Mesenteric fat pad (tissue), 1 donor: ENCODE data around the gene RADX. TPM values are rescaled to one million over a fixed set of nuclear protein-coding genes. Genes with fewer than 3 reads are reported as not detected.
"Not testable (repeated sequence)": the region's sequence is repeated elsewhere in the genome, so short reads cannot be mapped to it uniquely, and the experiment has no call there.

Experiments
- DNase-seq: peaks from one replicate; pipeline ENCODE4 v3.0.0-alpha.2; 2020; ENCODE audit warnings: low spot score
- long read RNA-seq: library from polyadenylated mRNA; unstranded; transcript quantifications from one replicate; pipeline ENCODE4 v2.0.0, GENCODE V29; 2020
- total RNA-seq: library from RNA; stranded (reverse); fragmentation: NEBNext Ultra II Directional; extraction: Animal tissue kit (Norgen Biotek cat#: 25700); gene quantifications from one replicate; pipeline ENCODE4 v1.2.1, GENCODE V29; 2021
- donor health status: DM: yes; HTN: yes; CAD: no.

RADX gene, protein sequence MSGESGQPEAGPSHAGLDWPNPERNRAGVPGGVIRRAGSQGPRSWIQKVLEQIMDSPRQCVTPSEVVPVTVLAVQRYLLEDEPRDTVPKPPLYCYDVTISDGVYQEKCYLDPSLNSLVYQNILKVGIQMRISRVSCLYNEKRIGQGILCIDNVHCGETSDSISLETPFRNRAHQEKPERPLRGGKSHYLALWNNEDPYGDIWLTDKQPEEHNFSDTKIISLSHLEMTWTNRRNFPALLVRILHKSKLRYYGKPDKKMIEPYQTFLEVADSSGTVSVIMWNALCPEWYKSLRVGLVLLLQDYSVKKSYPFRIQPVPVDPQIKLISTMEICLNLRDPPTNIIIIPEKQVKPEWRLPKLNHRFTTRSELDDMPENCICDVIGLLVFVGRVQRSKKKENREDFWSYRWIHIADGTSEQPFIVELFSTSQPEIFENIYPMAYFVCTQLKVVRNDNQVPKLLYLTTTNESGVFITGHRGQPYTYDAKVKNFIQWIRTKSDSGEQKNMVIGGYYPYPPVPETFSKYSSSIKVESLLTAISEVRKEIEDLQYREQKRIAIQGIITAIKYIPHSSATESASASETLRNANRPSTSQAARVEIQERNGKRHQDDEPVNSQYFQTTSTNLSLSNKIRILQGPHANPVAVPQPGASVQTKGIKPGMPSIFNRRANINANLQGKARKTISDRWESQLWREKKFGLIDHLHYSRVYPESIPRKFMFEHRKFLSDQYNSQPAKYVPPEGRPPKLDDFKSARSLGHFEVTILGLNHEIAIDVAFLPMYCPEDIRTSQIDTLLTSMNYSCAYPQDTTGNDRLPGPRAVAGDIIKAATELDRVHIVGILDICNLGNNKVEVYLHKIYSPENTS
- 0.42 TPM for total RNA-seq
- long read RNA-seq = 0 reads

DNA sequence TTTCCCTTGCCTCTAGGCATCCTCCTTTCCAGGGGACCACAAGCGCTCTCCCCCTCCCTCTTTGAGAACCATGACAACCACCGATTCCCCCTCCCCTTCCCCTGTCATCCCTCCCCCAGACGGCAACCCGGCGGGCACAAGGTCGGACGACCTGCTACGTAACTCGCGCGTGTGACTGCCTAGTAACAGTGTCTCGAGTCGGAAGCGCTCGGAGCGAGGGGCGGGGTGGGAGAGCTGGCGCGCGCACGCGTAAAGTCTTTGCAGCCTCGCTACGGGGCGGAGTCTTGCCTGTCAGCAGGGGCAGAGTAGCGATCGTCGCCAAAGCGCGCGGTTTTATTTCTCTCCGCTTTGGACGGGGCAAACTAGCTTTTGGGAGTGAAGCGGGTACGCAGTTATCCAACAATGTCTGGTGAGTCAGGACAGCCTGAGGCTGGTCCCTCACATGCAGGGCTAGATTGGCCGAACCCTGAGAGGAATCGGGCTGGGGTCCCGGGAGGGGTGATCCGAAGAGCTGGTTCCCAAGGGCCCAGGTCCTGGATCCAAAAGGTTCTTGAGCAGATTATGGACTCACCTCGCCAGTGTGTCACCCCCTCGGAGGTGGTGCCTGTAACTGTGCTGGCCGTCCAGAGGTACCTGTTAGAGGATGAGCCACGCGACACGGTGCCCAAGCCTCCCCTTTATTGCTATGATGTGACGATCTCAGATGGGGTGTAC, at the start of gene RADX:
Gene RADX, plus strand, starts transcription at position 300 of the 714 bp plus-strand sequence. Its CDS starts 103 bp downstream, at position 403.
- DNase-seq = peak; percentile 91

GRCh38 chrX:106564986-106565385, 46.8 kb upstream of the RADX start:
- DNase-seq = no peak

DNA sequence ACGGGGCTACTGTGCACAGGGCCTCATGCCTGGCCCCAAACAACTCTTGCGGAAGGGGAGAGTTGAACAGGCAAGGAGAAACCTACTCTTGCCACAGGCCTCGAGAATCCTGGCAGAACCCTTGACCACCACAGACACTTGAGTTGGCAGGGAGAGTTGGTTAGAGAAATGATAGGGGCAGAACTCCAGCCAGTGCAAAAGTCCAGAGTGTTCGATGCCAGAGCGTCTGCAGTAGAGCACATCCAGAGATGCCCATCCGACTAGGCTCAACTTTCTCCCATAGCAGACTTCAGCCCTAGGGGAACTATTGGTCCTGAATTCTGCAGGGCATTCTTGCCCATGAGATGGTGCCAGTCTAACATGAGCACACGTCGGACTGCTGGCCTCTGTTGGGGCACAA, 45.4 kb upstream of the RADX start:
- no peak for DNase-seq

DNA sequence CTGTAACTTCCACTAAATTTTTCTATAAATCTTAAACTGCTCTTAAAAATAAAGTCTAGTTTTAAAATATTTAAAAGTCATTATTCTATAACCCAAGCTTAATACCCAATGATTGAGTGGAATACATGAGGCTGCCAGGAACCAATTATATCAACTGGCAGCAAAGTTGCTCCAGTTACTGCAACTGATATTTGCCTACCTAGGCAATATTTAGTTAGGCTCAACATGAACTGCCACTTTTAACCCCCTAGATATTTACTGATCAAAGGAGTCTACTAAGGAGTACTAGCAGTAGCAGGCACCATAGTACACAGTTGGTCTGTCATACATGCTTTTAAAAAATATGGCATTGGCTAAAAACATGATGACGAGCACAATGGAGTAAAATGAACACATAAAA, 29.9 kb upstream of the RADX start:
- no peak for DNase-seq

GRCh38 chrX:106585478-106585877, 26.3 kb upstream of the RADX start:
- no peak for DNase-seq

DNA sequence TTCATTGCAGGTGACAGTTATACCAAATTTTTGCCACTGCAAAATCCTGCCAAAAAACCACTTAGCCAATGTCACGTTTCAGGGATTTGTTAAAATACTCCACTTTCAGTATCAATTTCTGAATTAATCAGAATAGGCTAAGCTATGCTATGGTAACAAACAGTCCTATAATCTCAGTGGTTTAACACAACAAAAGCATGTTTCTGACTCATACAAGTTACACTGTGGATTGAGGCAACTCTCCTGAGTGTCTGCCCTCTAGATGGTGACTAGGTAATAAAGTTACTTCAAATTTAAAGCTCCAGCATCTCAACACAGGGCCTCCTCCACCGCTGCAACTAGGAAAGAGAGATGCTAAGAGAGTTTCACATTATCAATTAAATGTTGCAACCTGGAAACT, 23.0 kb upstream of the RADX start:
- DNase-seq = no peak

- no peak for DNase-seq
Measured at GRCh38 chrX:106599411-106599810, 12.4 kb upstream of the RADX start.

GRCh38 chrX:106606571-106606970, 5.2 kb upstream of the RADX start:
- DNase-seq = no peak

DNA sequence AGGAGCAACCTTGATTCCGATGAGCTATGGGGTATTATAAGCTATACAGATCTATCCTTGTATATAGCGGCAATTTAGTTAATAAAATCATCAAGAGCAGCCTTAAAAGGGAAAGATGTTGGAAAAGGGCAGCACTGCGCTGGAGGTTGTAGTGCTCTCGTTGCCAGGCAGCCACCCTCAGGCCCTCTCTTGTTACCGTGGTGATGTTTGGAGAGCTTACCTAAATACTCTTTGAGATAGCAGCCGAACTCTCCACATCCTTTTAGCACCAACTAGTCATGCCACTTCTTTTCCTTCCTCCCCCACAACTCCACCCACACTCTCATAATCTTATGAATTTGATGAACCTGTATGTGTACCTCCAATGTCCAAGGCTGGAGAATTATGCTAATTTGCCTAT, 3.8 kb upstream of the RADX start:
- DNase-seq = no peak

DNA sequence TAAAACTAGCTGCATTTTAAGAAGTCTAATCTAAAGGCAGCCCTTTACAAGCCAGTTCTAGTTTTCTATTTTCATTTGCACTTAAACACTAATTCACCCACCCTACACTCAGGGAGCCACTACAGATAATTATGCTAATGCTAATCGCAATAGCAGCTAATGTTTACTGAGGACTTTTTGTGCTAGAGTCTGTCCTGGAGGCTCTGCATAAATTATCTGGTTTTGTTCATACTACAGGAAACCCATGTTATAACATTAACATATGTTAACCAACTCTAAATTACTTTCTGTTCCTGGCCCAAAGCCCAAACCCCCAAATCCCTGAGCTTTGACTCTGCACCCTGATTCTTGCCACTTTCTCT, 480 bp upstream of the RADX start:
- DNase-seq = no peak

- no peak for DNase-seq
Measured at GRCh38 chrX:106612393-106612763, 600 bp downstream of the RADX start.

DNA sequence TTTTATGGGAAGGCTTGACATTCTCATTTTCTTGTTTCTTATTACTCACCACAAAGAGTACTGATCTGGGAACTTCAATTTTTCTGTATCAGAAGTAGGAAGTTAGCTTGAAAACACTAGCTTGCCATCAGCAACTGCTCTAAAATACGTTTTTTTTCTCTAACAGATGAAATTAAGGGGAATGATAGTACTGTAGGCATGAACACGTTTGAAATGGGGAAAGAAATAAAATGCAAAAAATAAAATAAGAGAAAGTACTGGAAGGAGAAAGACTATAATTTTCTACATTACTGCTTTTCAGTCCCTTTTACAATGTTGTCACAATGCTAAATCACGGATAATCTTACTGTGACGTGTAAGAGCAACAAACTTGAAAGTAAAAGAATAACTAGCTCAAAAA, 1.5 kb downstream of the RADX start:
- no peak for DNase-seq

- no peak for DNase-seq
Measured at GRCh38 chrX:106615041-106615440, 3.3 kb downstream of the RADX start.

DNA sequence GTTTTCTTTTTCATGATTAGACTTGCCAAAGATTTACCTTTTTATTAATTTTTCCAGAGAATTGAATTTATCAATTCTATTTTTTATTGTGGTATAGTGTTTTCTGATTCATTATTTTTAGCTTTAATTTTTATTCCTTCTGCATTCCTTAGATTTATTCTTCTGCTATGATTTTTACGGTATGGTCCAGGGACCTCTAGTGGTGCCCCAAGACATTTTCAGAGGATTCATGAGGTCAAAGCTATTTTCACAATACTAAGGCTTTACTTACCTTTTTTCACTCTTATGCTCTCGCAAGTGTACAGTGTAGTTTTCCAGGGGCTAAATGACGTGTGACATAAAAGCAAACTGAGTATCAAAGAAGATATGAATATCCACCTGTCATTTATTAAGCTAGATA, 8.0 kb downstream of the RADX start:
- DNase-seq = no peak

GRCh38 chrX:106621836-106622235, 10.1 kb downstream of the RADX start:
- DNase-seq = no peak

DNA sequence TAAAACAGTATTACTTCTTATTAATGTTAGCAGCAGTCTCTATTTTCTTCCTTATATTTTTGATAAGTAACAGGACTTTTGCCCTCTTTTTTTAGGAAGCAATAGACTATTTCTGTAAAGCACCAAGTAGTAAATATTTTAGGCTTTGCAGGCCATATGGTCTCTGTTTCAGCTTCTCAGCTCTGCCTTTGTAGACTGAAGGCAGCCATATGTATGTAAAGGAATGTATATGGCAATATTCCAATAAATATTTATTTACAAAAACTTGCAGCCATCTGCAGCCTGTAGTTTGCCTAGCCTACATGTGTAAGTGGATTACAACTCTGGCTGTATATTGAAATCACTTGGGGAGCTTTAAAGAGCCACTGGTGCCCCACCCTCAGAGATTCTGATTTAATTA, 15.0 kb downstream of the RADX start:
- no peak for DNase-seq

- DNase-seq = no peak
Measured at GRCh38 chrX:106631615-106632014, 19.8 kb downstream of the RADX start.

- DNase-seq = no peak
Measured at GRCh38 chrX:106649523-106650428, 38.0 kb downstream of the RADX start.

DNA sequence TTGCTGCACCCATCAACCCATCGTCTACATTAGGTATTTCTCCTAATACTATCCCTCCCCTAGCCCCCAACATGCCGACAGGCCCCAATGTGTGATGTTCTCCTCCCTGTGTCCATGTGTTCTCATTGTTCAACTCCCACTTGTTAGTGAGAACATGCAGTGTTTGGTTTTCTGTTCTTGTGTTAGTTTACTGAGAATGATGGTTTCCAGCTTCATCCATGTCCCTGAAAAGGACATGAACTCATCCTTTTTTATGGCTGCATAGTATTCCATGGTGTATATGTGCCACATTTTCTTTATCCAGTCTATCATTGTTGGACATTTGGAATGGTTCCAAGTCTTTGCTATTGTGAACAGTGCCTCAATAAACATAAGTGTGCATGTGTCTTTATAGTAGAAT, 41.8 kb downstream of the RADX start:
- not testable (repeated sequence) for DNase-seq

DNA sequence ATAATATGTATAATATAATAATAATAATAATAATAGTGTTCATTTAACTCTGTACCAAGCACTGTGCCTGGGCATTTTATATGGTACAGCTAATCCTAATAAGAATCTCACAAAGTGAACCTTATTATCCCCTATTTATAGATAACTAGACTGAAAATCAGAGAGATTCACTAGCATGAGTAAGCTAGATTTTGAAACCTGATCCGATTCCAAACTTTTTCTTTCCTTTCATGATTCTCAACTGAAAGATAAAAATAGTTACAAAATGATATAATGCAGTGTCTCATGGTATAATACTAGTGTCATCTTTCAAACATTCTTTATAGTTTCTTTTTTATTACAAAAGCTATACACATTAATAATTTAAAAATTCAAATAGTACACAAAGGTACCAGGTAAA, 58.9 kb downstream of the RADX start:
- no peak for DNase-seq

- no peak for DNase-seq
Measured at GRCh38 chrX:106672527-106672926, 60.7 kb downstream of the RADX start.
